HepG2 (cell line): ENCODE data around the gene LCE3A. TPM values are rescaled to one million over a fixed set of nuclear protein-coding genes. Genes with fewer than 3 reads are reported as not detected.

Experiments used
- ATAC-seq: fragments of 200-7000 bp; cut with Tn5 transposase; 3 replicates; pipeline ENCODE4 v1.9.1; 2020; ENCODE audit warnings: mild to moderate bottlenecking, moderate library complexity
- BruUV-seq: library from RNA; stranded (reverse); fragments of 400-500 nt; replicated peaks from 2 replicates; lab custom pipeline; 2021; lab: Mats Ljungman, UMichigan
- CTCF ChIA-PET: fragments of 300-600 bp; formaldehyde crosslinking; extraction: SDS; loops from one replicate; lab custom pipeline; 2021; ENCODE audit warnings: low total read pairs, inconsistent platforms, low intra/inter-chr PET ratio; lab: Yijun Ruan, JAX
- POLR2A ChIA-PET: fragments of 350-600 bp; sonication (Branson Sonifier 250); formaldehyde crosslinking; loops from one replicate; lab custom pipeline; 2020; ENCODE audit warnings: antibody characterized with exemption, inconsistent platforms; lab: Yijun Ruan, JAX
- DNase-seq: peaks from one replicate; pipeline ENCODE4 v3.0.0-alpha.2; 2015; ENCODE audit warnings: low spot score
- FAIRE-seq: peaks from 3 replicates; lab custom pipeline; 2011; peaks lifted over from hg19 to GRCh38; lab: Jason Lieb, UNC
- H2AFZ ChIP-seq: one replicate; pipeline ENCODE4 v1.6.1; 2011; ENCODE audit warnings: low read length, inconsistent platforms
- H3K27ac ChIP-seq: fragments of 300-600 bp; 3 replicates; pipeline ENCODE4 v1.8.0; 2011; ENCODE audit warnings: mixed run types, mild to moderate bottlenecking, mixed read lengths, low read length, inconsistent platforms; ENCODE audit not compliant: insufficient read depth; ENCODE audit errors: extremely low read length
- H3K27me3 ChIP-seq, 2 experiments: fragments of 200-600 bp in 1 of 2; 2 replicates in 1 of 2; 3 replicates in 1 of 2; pipeline versions ENCODE4 v1.6.0 to v1.8.0; 2011; ENCODE audit warnings: low read length in 2 of 2, mild to moderate bottlenecking in 2 of 2, moderate library complexity in 2 of 2, inconsistent platforms in 1 of 2; ENCODE audit not compliant: insufficient read depth in 2 of 2, control insufficient read depth in 1 of 2
- H3K36me3 ChIP-seq, 2 experiments: fragments of 200-600 bp in 1 of 2; replicated peaks in 1 of 2; 2 replicates in 1 of 2; 3 replicates in 1 of 2; pipeline versions ENCODE4 v1.5.1 to v1.8.0; 2011; ENCODE audit warnings: low read length in 2 of 2, inconsistent platforms in 1 of 2; ENCODE audit not compliant: insufficient read depth in 2 of 2, control insufficient read depth in 1 of 2
- H3K4me1 ChIP-seq: 2 replicates; pipeline ENCODE4 v1.5.1; 2012; ENCODE audit warnings: low read length, inconsistent platforms; ENCODE audit not compliant: insufficient read depth
- H3K4me2 ChIP-seq: 2 replicates; pipeline ENCODE4 v1.6.0; 2011; ENCODE audit warnings: low read depth, low read length, inconsistent platforms
- H3K4me3 ChIP-seq, 3 experiments: fragments of 200-600 bp in 1 of 3; sonication (generic), shearing (Covaris generic) in 1 of 3; replicated peaks in 1 of 3; 2 replicates each; pipeline ENCODE4 v1.5.1; 2011 to 2016; ENCODE audit warnings: low read length in 3 of 3, inconsistent platforms in 2 of 3, low read depth in 2 of 3, mild to moderate bottlenecking in 2 of 3, control low read depth in 1 of 3, mixed read lengths in 1 of 3; ENCODE audit not compliant: insufficient read depth in 1 of 3
- H3K79me2 ChIP-seq: one replicate; pipeline ENCODE4 v1.6.1; 2011; ENCODE audit warnings: low read length, inconsistent platforms; ENCODE audit not compliant: insufficient read depth
- H3K9ac ChIP-seq: 2 replicates; pipeline ENCODE4 v1.6.0; 2011; ENCODE audit warnings: mild to moderate bottlenecking, low read depth, low read length, inconsistent platforms; ENCODE audit not compliant: insufficient read depth
- H3K9me3 ChIP-seq: 2 replicates; pipeline ENCODE4 v1.5.1; 2012; ENCODE audit warnings: mild to moderate bottlenecking, low read length
- H4K20me1 ChIP-seq: 2 replicates; pipeline ENCODE4 v1.6.0; 2011; ENCODE audit warnings: inconsistent platforms, mild to moderate bottlenecking, low read length, moderate library complexity; ENCODE audit not compliant: insufficient read depth
- ISX ChIP-seq: sonication (generic); formaldehyde crosslinking; conservative IDR thresholded peaks from 2 replicates; pipeline ENCODE4 v1.5.0; 2020; ENCODE audit warnings: missing genetic modification reagents
- KDM1A ChIP-seq: IDR thresholded peaks from 2 replicates; pipeline ENCODE4 v1.6.1; 2016; ENCODE audit warnings: missing compliant biosample characterization
- SAFB2 ChIP-seq: sonication (generic); formaldehyde crosslinking; IDR thresholded peaks from 2 replicates; pipeline ENCODE4 v1.5.1; 2020; ENCODE audit warnings: missing genetic modification reagents, low read depth, mild to moderate bottlenecking, borderline replicate concordance
- SATB2 ChIP-seq: sonication (generic); formaldehyde crosslinking; IDR thresholded peaks from 2 replicates; pipeline ENCODE4 v1.5.0; 2020; ENCODE audit warnings: missing genetic modification reagents
- ZBTB39 ChIP-seq: sonication (generic); formaldehyde crosslinking; IDR thresholded peaks from 2 replicates; pipeline ENCODE4 v1.5.0; 2020; ENCODE audit warnings: missing genetic modification reagents
- ZBTB44 ChIP-seq: sonication (generic); formaldehyde crosslinking; IDR thresholded peaks from 2 replicates; pipeline ENCODE4 v1.4.0; 2020; ENCODE audit warnings: missing genetic modification reagents
- WGBS: methylation state at CpG from one replicate; pipeline ENCODE4 v1.1.6; 2017; ENCODE audit warnings: low lambda C conversion rate; 5-methylcytosine and 5-hydroxymethylcytosine counted together
- in situ Hi-C: cut with HindIII; loops from 2 replicates; pipeline ENCODE4 v1.10.0; 2017; ENCODE audit warnings: low pct_unique_long_range_greater_than_20kb; ENCODE audit not compliant: extremely low pct_ligation_motif_present
- intact Hi-C: fragments of 100-400 bp; cut with micrococcal nuclease; formaldehyde crosslinking; loops from one replicate; pipeline ENCODE4 v1.10.0; 2022; ENCODE audit not compliant: unreplicated experiment
- polyA plus RNA-seq, 8 experiments: library from polyadenylated mRNA; depleted of rRNA in 3 of 8; stranded (reverse) in 7 of 8; unstranded in 1 of 8; fragments of >200 nt; fragmentation: Illumina TruSeq in 4 of 8; extraction: Trizol in 4 of 8; gene quantifications; 2 replicates each; pipeline versions ENCODE4 v1.2.1 to v1.2.3, GENCODE V29; 2011 to 2016; ENCODE audit warnings: low read depth in 4 of 8, missing spikeins in 1 of 8, mixed read lengths in 1 of 8; ENCODE audit not compliant: insufficient read depth in 1 of 8
- total RNA-seq, 5 experiments: library from RNA; depleted of rRNA; stranded (reverse); fragments of >200 nt; fragmentation: Illumina TruSeq; extraction: Trizol; gene quantifications; 2 replicates each; pipeline ENCODE4 v1.2.3, GENCODE V29; 2016; ENCODE audit warnings: low read depth in 1 of 5
- TF ChIP-seq, protein P1 (sequence below): sonication (generic); formaldehyde crosslinking; IDR thresholded peaks from 2 replicates; pipeline ENCODE4 v1.8.1; 2022; ENCODE audit warnings: low read depth, mild to moderate bottlenecking, missing genetic modification reagents

The LCE3A gene
- total and polyA plus RNA-seq, 2 of the 13 experiments (the other 11 are each of a cell fraction or from before 2014, with no cell fraction given), result not detected

DNA sequence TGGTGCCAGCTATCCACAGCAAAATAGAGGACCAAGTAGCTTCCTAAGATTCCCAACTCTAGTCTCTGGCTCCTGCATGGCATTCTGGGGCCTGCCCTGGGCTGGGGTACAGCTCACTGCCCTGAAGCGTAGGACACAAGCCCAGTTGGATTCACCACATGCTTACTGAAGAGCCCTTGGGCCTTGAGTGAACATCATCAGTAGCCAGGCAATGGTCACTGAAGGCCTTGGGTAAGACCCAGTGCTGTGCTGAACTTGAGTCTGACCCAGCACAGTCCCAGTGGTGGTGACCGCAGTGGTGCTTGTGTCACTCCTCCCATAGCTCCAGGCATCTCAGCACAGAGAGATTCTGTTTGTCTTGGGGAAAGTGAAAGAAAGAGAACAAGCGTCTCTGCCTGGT lies 7.7 kb upstream of the LCE3A start:
- in situ Hi-C loops, result no loop called here
- Histone ChIP-seq H2AFZ (no peak overlapping the region), H3K9me3 (no peaks in the 10 kb centered on the region), H3K4me2 (no peak overlapping the region), H3K4me3 (no peak overlapping the region), H3K27ac (no peak overlapping the region), H3K9ac (no peak overlapping the region), H3K36me3 (no peaks in the 10 kb centered on the region), H4K20me1 (no peaks in the 10 kb centered on the region), H3K79me2 (no peaks in the 10 kb centered on the region), H3K4me1 (no peaks in the 10 kb centered on the region), H3K27me3 (no peaks in the 10 kb centered on the region)
- CTCF ChIA-PET, result no interaction called here
- BruUV-seq, result no TSS peak
- TF ChIP-seq ZBTB44 (CRISPR knock-in tag) (no peak), ZBTB39 (no peak), ISX (CRISPR knock-in tag) (no peak), SAFB2 (CRISPR knock-in tag) (no peak), KDM1A (CRISPR knock-in tag) (no peak), SATB2 (CRISPR knock-in tag) (no peak)
- TF ChIP-seq, protein P1, sequence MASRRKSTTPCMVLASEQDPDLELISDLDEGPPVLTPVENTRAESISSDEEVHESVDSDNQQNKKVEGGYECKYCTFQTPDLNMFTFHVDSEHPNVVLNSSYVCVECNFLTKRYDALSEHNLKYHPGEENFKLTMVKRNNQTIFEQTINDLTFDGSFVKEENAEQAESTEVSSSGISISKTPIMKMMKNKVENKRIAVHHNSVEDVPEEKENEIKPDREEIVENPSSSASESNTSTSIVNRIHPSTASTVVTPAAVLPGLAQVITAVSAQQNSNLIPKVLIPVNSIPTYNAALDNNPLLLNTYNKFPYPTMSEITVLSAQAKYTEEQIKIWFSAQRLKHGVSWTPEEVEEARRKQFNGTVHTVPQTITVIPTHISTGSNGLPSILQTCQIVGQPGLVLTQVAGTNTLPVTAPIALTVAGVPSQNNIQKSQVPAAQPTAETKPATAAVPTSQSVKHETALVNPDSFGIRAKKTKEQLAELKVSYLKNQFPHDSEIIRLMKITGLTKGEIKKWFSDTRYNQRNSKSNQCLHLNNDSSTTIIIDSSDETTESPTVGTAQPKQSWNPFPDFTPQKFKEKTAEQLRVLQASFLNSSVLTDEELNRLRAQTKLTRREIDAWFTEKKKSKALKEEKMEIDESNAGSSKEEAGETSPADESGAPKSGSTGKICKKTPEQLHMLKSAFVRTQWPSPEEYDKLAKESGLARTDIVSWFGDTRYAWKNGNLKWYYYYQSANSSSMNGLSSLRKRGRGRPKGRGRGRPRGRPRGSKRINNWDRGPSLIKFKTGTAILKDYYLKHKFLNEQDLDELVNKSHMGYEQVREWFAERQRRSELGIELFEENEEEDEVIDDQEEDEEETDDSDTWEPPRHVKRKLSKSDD (CRISPR knock-in tag), result no peak
- POLR2A ChIA-PET, result no interaction called here
- ATAC-seq, result no peak
- no peak for FAIRE-seq
- intact Hi-C loops, result no loop called here
- WGBS, result 0% methylated on average over 1 of the region's 3 CpGs
- no peak for DNase-seq
